Right atrium auricular region (tissue), 2 donors: ENCODE measurements around the gene PCGF3. TPM values are rescaled to one million over a fixed set of nuclear protein-coding genes. Genes with fewer than 3 reads are reported as not detected.

Experiments used
- DNase-seq: peaks from one replicate; pipeline ENCODE4 v3.0.0-alpha.2; 2019; ENCODE audit warnings: low spot score
- H3K27ac ChIP-seq, 2 donors: fragments of 200-600 bp; sonication (generic); 1 replicate in 1 of 2; 2 replicates in 1 of 2; pipeline ENCODE4 v1.5.1; 2016 to 2019
- H3K27me3 ChIP-seq, 2 donors: fragments of 200-600 bp; sonication (generic); one replicate each; pipeline versions ENCODE4 v1.5.1 to v1.6.0; 2017 to 2019
- H3K36me3 ChIP-seq: fragments of 200-600 bp; sonication (generic); one replicate; pipeline ENCODE4 v1.5.1; 2016
- H3K4me1 ChIP-seq, 2 donors: fragments of 200-600 bp; sonication (generic); one replicate each; pipeline versions ENCODE4 v1.5.1 to v1.6.0; 2017 to 2019
- H3K4me3 ChIP-seq, 2 donors: fragments of 200-600 bp; sonication (generic); 1 replicate in 1 of 2; 2 replicates in 1 of 2; pipeline ENCODE4 v1.5.1; 2017 to 2019; ENCODE audit warnings: mild to moderate bottlenecking in 1 of 2, moderate library complexity in 1 of 2
- H3K9me3 ChIP-seq, 2 donors: fragments of 200-600 bp; sonication (generic); one replicate each; pipeline ENCODE4 v1.5.1; 2019
- CTCF ChIP-seq, 2 donors: fragments of 200-600 bp; sonication (generic); IDR thresholded peaks; one replicate each; pipeline ENCODE4 v1.5.1; 2019; ENCODE audit warnings: antibody characterized with exemption in 2 of 2
- total RNA-seq, 2 donors: library from RNA; depleted of rRNA; stranded (reverse); fragments of >200 nt; gene quantifications; one replicate each; pipeline ENCODE4 v1.1.0, GENCODE V29; 2016

The PCGF3 gene
- total RNA-seq, 2 donors from 2014 or later: 17.9 to 22.6 TPM

- Histone ChIP-seq H3K9me3 (no peaks in the 10 kb centered on the region), H3K27ac (no peak overlapping the region), H3K4me1 (no peaks in the 10 kb centered on the region), H3K27me3 (no peaks in the 10 kb centered on the region), H3K36me3 (peaks cover 54% of the 10 kb centered on the region), H3K4me3 (no peak overlapping the region)
- DNase-seq: no peak
- no peak for TF ChIP-seq CTCF (IDR thresholded peaks at IDR 0.05)
Measured at GRCh38 chr4:738781-739280, 33.2 kb downstream of the PCGF3 start.

- H3K36me3 ChIP-seq: peaks cover 53% of the 10 kb centered on the region
Measured at GRCh38 chr4:739569-739968, 33.9 kb downstream of the PCGF3 start.

GRCh38 chr4:740011-740410, 34.4 kb downstream of the PCGF3 start:
- no peak for DNase-seq
- Histone ChIP-seq H3K36me3 (peaks cover 48% of the 10 kb centered on the region), H3K9me3 (no peaks in the 10 kb centered on the region), H3K27ac (no peak overlapping the region), H3K4me3 (no peak overlapping the region), H3K27me3 (no peaks in the 10 kb centered on the region), H3K4me1 (no peaks in the 10 kb centered on the region)
- no peak for TF ChIP-seq CTCF (IDR thresholded peaks at IDR 0.05)

More at GRCh38 chr4:739569-739968, 33.9 kb downstream of the PCGF3 start:
- H3K4me1 ChIP-seq: no peaks in the 10 kb centered on the region
- H3K27ac ChIP-seq: no peak overlapping the region
- no peak overlapping the region for H3K4me3 ChIP-seq
- no peaks in the 10 kb centered on the region for H3K27me3 ChIP-seq
- DNase-seq: no peak
- no peaks in the 10 kb centered on the region for H3K9me3 ChIP-seq
- no peak for TF ChIP-seq CTCF (IDR thresholded peaks at IDR 0.05)

GRCh38 chr4:740656-741282, 35.1 kb downstream of the PCGF3 start:
- H3K4me3 ChIP-seq: no peak overlapping the region

GRCh38 chr4:742096-742741, 36.6 kb downstream of the PCGF3 start:
- DNase-seq: no peak
- peaks cover 32% of the 10 kb centered on the region for H3K36me3 ChIP-seq

More at GRCh38 chr4:740656-741282, 35.1 kb downstream of the PCGF3 start:
- no peak for DNase-seq
- Histone ChIP-seq H3K4me1 (no peaks in the 10 kb centered on the region), H3K27ac (no peak overlapping the region), H3K36me3 (peaks cover 41% of the 10 kb centered on the region), H3K27me3 (no peaks in the 10 kb centered on the region), H3K9me3 (no peaks in the 10 kb centered on the region)
- TF ChIP-seq CTCF (IDR thresholded peaks at IDR 0.05): no peak

More at GRCh38 chr4:742096-742741, 36.6 kb downstream of the PCGF3 start:
- no peaks in the 10 kb centered on the region for H3K27me3 ChIP-seq
- H3K4me1 ChIP-seq: no peaks in the 10 kb centered on the region
- no peak overlapping the region for H3K27ac ChIP-seq
- no peak overlapping the region for H3K4me3 ChIP-seq
- no peaks in the 10 kb centered on the region for H3K9me3 ChIP-seq
- TF ChIP-seq CTCF (IDR thresholded peaks at IDR 0.05): no peak
